Gastroesophageal sphincter (tissue), 3 donors: ENCODE measurements around the gene FHIT.
"Not testable (repeated sequence)": the region's sequence is repeated elsewhere in the genome, so short reads cannot be mapped to it uniquely, and the experiment has no call there.

Experiments used
- CTCF ChIP-seq, 4 experiments: fragments of 200-600 bp in 2 of 4; fragments of 450-650 bp in 2 of 4; sonication (generic) in 1 of 4; IDR thresholded peaks; one replicate each; pipeline ENCODE4 v1.5.1; 2017 to 2019; ENCODE audit warnings: antibody characterized with exemption in 4 of 4, mild to moderate bottlenecking in 2 of 4, moderate library complexity in 2 of 4
- EP300 ChIP-seq: sonication (generic); formaldehyde crosslinking; IDR thresholded peaks from one replicate; pipeline ENCODE4 v1.6.1; 2017; ENCODE audit warnings: antibody characterized with exemption, mild to moderate bottlenecking
- POLR2A ChIP-seq, 2 donors: fragments of 450-650 bp; IDR thresholded peaks; one replicate each; pipeline ENCODE4 v1.6.1; 2017; ENCODE audit warnings: antibody characterized with exemption in 2 of 2, mild to moderate bottlenecking in 2 of 2, moderate library complexity in 1 of 2

GRCh38 chr3:60888952-60889351 is 362.3 kb downstream of the FHIT start:
- not testable (repeated sequence) for TF ChIP-seq CTCF (IDR thresholded peaks at IDR 0.05); EP300; POLR2A (IDR thresholded peaks at IDR 0.05)
